Measurements from ENCODE around the gene WDR27. TPM values are rescaled to one million over a fixed set of nuclear protein-coding genes. Genes with fewer than 3 reads are reported as not detected.

The WDR27 gene
- total RNA-seq, 1 donor from 2014 or later: 59.0 TPM

DNA sequence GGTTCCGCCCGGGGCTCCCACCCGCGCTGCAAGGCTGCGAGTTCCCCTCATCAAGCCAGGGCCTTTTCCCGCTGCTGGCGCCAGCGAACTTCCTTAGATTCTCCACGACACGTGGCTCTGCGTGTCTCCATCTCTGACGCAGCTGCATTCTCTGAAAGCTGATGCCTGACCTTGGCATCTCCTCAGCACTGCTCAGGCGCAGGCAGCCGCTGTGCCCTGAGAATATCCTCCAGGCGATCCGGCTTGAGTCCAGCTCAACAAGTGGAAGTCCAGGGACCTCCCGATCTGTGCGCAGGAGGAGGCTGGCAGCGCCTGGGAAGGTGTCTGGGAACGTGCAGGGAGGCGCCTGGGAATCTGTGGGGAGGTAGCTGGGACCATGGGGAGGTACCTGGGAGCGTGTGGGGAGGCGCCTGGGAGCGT lies 277.0 kb downstream of the WDR27 start:
- Mint-ChIP-seq H3K27ac (ENCODE audit: unreplicated experiment) (no peak overlapping the region), H3K36me3 (ENCODE audit: low read depth, unreplicated experiment) (peaks cover 13% of the 10 kb centered on the region), H3K9me3 (ENCODE audit: unreplicated experiment) (peaks cover 4% of the 10 kb centered on the region), H3K4me1 (ENCODE audit: unreplicated experiment) (peaks cover 6% of the 10 kb centered on the region), H3K4me3 (ENCODE audit: unreplicated experiment) (no peak overlapping the region), H3K27me3 (ENCODE audit: unreplicated experiment) (peaks cover 12% of the 10 kb centered on the region)
- no peak for TF ChIP-seq CTCF (IDR thresholded peaks at IDR 0.05; ENCODE audit: unreplicated experiment)
- DNase-seq (ENCODE audit: low spot score): no peak

GRCh38 chr6:169424149-169424804 lies 277.6 kb downstream of the WDR27 start:
- no peak for TF ChIP-seq CTCF (IDR thresholded peaks at IDR 0.05; ENCODE audit: unreplicated experiment)
- H3K27ac Mint-ChIP-seq (ENCODE audit: unreplicated experiment): no peak overlapping the region

DNA sequence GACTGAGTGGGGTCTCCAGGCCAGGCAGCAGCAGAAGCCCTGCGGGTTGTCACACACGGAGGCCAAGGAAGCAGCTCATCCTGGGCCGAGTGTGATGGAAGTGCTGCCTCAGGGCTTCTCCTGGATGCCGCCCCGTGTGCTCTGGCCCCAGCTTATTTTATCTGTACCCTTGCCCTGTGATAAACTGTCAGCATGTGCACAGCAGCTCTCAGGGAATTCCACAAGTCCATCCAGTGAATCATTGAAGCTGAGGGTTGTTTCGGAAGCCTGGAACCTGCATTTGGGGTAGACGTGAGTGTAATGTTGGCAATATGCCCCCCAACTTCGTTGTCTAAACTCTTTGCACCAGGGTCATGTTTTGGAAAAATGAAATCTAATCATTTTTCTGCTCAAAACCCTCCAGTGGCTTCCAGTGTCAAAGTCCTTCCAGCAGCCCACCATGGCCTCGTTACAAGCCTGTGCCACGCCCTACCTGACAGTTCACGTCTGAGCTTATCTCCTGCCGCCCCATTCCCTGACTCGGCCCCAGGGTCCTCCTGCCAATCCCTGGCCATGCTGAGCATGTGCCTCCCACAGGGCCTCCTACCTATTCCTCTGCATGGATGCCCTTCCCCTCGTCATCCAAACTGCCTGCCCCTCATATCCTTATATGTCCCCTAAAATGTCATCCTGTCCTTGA lies 280.1 kb downstream of the WDR27 start:
- no peak overlapping the region for H3K27ac Mint-ChIP-seq (ENCODE audit: unreplicated experiment)
- peaks cover 6% of the 10 kb centered on the region for H3K4me1 Mint-ChIP-seq (ENCODE audit: unreplicated experiment)
- TF ChIP-seq CTCF (IDR thresholded peaks at IDR 0.05; ENCODE audit: unreplicated experiment): no peak
- H3K9me3 Mint-ChIP-seq (ENCODE audit: unreplicated experiment): peaks cover 4% of the 10 kb centered on the region
- no peak overlapping the region for H3K4me3 Mint-ChIP-seq (ENCODE audit: unreplicated experiment)
- peaks cover 12% of the 10 kb centered on the region for H3K36me3 Mint-ChIP-seq (ENCODE audit: low read depth, unreplicated experiment)
- DNase-seq (ENCODE audit: low spot score): no peak
- peaks cover 12% of the 10 kb centered on the region for H3K27me3 Mint-ChIP-seq (ENCODE audit: unreplicated experiment)

More at GRCh38 chr6:169424149-169424804, 277.6 kb downstream of the WDR27 start:
- Mint-ChIP-seq H3K9me3 (ENCODE audit: unreplicated experiment) (peaks cover 4% of the 10 kb centered on the region), H3K4me3 (ENCODE audit: unreplicated experiment) (peak overlapping the region; percentile 71), H3K4me1 (ENCODE audit: unreplicated experiment) (peaks cover 6% of the 10 kb centered on the region), H3K27me3 (ENCODE audit: unreplicated experiment) (peaks cover 12% of the 10 kb centered on the region), H3K36me3 (ENCODE audit: low read depth, unreplicated experiment) (peaks cover 12% of the 10 kb centered on the region)
- DNase-seq (ENCODE audit: low spot score): no peak

DNA sequence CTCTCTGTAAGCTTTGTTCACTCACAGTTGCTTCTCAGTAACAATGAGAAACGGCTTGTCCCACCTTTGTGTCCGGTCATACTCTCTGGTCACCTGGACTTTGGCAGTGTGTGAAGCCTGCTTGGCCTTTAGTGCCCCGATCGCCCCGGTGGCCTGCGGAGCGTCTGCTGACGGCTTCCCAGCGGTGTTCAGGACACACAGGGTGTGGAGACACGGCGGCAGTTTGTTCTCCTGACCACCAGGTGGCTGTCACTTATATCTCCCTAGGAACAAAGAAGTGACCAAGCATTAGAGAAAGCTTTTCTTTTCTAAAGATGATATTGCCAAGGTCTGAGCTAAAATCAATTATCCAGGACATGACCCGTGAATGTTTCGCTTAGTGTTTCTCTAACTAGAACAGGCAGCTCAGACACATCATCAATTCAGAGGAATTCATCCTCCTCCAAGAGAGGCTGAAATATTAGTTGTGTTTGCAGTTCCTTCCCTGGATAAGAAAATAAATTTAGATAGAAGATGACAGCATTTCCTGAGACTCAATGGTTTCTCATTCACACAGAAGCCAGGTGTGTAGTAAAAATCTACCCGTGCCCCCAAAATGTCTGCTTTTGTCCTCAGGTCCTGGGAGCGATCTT lies 280.8 kb downstream of the WDR27 start:
- H3K27ac Mint-ChIP-seq (ENCODE audit: unreplicated experiment): no peak overlapping the region

More for the DNA sequence above, 280.8 kb downstream of the WDR27 start:
- DNase-seq (ENCODE audit: low spot score): peak; percentile 22
- Mint-ChIP-seq H3K4me3 (ENCODE audit: unreplicated experiment) (no peak overlapping the region), H3K4me1 (ENCODE audit: unreplicated experiment) (peaks cover 6% of the 10 kb centered on the region), H3K36me3 (ENCODE audit: low read depth, unreplicated experiment) (peaks cover 9% of the 10 kb centered on the region), H3K9me3 (ENCODE audit: unreplicated experiment) (peaks cover 4% of the 10 kb centered on the region), H3K27me3 (ENCODE audit: unreplicated experiment) (peaks cover 10% of the 10 kb centered on the region)
- peak; percentile 45 for TF ChIP-seq CTCF (IDR thresholded peaks at IDR 0.05; ENCODE audit: unreplicated experiment)
